Cortex of kidney (tissue), 1 donor: ENCODE measurements around the gene NGB.

ENCODE experiments used
- DNase-seq: peaks from one replicate; lab custom pipeline; 2025; lab: John Stamatoyannopoulos, UW

The NGB gene

DNA sequence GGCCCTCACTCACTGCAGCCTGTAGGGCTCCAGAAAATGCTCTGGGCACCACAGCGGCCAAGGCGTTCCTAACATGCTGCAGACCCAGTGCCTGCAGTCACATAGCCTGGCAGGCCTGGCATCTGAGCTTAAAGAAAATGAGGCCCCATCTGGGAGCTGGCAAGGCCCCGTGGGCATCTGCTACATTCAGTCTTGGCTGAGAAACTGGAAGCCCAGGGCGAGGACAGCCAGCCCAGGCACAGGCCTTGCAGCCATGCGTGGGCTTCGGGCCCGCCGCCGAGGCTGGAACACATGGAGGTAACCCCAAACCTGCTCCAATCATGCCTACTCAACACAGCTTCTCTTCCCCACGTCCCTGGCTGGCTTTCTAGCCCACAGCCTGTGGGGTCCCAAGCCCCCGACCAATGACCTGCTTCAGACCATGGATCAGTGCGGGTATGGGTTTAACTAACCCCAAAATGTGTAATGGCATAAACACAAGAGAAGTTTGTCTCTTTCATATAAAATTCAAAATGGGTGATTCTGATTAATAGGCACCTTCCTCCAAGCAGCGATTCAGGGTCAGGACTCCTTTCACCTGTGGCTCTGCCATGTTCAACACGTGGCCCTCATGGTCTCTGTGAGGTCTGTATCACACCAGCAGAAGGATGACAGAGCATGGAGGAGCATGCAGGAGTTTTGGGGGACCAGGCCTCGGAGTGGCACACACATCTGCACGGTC lies 6.4 kb downstream of the NGB start:
- DNase-seq = no peak

DNA sequence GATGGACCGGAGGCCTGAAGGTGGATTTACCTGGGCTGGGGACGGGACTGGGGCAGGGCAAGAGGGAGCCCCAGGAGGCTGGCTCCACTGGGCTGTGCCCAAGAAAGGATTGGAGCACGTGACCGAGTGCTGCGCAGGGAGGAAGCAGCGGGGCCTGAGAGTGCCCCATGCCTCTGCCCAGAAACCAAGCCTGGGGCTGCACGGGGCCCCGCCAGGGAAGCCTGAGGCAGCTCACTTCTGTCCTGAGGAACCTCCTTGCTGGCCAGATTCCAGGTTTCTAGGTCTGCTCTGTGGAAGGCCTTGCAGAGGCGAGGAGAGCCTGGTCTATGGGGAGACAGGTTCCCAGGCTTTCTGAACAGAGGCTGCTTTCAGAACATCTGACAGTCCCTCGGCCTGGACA lies 10.4 kb downstream of the NGB start:
- no peak for DNase-seq

DNA sequence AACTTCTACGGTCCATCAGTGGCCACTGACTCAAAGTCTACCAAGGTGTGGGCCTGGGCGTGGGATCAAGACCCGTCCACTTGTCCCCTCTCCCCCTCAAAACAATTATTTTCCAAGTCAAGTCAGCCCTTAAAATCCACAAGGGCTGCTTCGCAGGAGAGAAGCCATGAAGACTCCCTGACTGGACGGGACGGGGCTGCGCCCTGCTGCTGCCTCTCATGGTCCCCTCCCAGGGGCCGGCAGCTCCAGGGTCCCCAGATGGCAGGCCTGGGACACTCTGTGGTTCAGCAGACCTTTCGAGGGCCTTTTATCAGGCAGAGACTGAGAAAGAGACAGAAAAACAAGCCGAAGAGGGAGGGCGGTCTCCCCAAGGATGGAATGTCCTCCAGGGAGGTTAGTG lies 10.8 kb downstream of the NGB start:
- no peak for DNase-seq

DNA sequence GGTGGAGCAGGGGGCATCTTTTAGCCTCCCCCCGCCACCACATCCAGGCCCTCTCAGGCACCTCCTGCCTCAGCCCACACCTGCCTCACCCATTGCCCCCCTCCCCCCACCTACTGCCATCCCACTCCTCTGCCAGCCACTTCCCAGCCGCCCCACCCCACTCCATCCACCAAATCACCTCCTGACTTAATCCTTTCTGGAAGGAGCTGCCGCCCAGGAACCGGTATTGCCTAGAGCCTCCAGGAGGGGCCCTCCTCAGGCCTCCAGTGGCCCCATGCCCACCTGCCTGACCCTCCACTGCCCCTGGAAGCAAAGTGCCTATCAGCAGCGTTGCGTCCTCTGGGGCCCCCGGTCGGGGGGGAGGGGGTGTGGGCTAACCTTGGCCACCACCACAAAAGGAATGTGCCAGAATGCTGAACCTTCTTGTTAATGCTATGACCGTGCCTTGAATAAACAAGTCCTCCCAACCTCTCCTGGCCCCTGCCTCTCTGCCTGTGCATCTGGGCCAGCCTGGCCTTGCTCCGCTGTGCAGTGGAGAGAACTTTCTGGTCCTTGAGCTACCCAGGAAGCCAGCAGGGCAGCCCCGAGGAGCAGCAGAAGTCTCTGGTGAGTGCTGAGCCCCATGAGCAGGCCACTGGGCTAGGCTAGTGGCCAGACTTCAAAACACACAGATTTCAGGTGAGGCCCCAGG lies 11.8 kb downstream of the NGB start:
- no peak for DNase-seq

DNA sequence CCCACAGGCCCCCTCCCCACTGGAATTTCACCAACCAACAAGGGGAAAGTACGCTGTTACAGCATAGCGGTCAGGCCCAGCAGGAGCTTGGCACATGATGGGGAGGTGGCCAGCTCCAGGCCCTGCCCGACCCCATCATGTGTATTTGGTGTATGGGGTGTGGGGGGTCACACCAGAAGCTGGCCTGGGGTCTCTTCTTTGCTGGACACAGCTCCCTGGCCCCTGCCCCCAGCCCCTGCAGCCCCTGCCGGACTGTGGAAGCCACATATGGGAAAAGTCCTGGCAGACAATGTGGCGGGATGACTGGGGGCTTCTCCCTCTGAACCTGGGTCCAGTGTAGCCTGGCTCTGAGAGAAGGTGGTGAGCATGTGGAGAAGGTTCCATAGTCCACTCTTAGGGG lies 12.4 kb downstream of the NGB start:
- no peak for DNase-seq

DNA sequence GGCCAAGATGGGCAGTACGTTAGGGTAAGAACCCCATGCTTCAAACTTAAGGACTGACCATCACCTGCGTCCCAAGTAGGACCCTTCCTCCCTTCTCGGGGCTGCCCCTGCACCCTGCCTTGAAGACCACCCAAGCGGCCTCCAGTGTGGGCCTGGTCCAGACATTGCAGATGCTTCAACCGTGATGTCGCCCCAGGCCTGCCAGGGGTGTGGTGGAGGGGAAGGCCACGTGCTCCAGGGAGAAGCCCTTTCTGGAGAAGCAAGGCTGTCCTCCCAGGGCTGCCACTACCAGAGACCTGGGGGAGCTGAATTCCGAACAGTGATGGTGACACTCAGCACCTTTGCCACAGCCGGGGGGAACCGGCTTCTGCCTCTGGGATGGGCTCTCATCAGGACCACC lies 13.3 kb downstream of the NGB start:
- DNase-seq = no peak

DNA sequence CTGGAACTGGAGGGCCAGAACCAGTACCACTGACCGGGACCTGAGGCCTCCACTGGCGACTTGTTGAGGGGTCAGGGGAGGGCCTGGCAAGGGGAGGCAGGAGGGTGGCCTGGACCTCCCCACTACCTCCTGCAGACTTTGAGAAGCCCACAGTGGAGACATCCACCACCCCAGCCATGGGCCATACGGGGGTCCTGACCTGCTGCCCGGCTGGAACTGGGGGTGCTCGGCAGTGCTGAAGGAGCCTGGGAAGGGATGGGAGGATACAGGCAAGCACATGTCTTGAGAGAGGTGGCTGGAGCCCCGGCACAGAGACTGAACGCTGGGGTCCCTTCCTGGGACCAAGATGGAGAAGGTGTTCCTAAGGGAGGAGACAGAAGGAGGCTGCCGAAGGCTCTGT lies 14.3 kb downstream of the NGB start:
- DNase-seq = no peak

DNA sequence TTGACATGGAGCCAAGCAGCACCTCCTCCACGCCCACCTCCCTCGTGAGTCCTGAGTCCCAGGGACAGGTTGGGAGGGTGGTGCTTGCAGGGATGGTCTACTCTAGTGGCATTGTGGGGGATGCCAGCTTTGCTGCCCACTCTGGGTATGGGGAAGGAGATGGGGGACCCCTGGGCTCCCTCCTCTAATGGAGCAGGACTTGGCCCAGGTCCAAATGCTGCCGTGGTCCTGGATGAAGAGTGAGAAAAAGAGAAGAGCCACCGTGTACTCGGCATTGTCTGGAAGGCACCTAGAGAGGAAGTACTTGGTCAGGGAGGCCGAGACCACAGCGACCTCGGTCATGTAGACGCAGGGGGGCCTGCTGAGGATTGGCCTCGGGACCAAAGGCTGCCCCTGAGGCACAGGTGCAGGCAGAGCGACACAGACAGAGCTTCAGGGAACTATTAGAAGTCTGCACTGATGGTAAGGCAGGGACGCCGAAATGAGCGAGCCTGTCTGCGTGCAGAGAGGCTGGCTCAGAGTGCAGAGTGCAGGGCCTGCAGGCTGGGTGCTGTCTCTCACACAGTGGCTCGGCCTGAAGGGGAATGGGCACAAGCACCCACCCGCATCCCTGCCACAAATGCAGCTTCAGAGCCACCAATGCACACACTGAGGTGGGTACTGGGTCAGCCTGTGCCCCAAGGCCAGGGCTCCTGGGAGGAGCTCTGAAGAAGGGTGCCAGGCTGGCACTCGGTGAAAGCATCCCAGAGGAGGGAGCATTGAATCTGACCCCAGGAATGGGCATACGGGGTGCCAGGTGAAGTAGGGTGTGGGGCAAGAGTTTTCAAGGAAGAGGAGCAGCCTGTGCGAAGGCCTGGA lies 17.4 kb downstream of the NGB start:
- no peak for DNase-seq

DNA sequence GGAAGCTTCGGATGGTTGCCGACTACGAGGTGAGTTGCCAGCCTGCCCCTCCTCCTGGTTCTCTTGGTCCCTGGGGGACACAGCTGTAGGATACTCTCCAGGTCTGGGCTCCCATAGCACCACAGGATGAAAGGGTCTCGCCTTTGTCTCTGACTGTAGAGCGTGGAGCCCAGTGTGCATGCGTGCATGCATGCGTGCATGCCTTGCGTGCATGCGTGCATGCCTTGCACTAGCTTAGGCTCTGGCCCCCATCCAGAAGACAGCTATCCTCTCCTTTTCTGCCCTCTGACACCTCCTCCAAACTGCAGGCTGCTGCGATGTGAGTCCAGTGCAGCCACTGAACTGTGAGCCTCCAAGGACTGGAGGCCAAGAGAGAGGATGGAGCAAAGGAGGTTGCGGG lies 19.1 kb downstream of the NGB start:
- DNase-seq = no peak

DNA sequence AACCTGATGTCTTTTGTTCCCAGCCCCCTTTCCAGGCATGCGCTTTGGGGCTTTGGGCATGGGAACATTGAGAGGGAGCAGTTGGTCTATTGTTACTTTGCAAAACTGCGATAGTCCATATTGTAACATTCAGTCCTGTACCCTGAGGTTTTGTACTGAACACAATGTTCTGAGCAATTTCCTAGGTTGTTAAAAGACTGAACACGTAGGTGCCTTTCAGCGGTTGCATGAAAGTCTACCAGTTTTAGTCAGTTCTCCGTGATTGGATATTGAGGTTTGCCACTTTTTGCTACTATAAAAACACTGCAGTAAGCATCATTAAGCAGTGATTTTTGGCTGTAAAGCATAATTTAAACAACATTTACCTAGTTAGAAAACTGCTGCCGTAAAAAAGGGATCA lies 20.1 kb downstream of the NGB start:
- DNase-seq = no peak

DNA sequence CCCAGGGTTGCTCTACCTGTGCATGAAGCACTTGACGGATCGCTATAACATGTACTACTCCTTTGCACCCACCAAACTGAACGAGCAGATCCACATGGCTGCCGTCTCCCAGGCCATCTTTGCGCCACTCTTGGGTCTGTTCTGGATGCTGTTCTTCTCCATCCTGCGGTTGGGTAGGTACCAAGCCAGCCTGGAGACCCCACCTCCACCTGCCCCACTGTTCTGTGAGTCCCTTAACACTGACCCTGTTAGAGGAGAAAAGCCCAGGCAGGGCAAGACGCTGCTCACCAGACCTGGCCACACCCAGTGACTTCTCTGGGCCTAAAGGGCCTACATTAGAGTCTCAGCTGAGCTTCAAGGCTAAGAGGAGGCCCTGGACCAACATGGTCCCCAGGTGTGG lies 21.7 kb downstream of the NGB start:
- no peak for DNase-seq

DNA sequence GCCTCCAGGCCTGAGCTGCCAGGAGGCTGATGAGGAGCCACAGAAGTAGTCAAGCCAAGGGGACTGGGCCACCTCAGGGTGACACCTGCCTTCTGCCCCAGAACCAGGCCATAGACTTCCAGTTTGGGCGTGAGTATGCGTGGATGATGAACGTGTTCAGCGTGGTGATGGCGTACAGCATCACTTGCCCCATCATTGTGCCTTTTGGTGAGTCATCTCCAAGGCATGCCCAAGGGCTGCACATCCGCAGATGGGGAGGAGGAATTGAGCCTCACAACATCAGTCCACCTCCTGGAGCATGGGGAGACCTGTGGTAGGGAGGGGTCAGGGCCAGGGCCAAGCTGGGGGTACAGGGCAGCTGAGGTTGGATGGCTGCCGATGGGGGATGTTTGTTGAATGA lies 22.3 kb downstream of the NGB start:
- DNase-seq = no peak

DNA sequence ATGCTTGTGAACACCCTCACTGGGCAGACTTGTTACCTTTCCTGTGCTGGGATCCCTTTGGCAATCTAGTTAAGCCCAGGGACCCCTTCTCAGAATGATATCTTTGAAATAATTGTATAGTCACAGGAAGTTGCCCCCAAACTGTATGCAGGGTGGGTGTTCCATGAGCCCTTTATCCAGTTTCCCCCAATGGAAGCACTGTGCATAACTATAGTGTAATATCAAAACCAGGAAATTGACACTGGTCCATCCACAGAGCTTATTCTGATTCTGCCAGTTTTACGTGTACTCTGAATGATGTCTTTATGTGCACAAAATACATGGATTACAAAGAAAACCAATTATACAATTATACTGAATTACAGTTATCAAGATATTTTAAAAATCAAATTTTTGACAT lies 24.2 kb downstream of the NGB start:
- DNase-seq = no peak

DNA sequence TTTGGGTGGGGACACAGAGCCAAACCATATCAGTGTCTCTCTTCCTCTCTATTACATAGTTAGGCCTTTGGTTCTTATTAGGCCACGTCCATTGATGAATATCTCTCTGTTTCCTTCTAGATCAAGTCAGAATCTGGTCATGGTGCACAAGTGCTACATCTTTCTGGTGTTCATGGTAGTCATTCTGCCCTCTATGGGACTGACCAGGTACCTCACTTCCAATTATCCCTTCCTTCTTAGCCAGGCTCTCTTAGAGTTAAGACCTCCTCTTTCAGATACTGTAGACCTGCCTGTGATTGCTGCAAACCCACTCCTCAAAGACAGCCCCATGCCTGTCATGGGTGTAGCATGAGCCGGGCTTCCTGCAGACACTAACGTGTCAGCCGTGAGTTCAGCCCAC lies 25.2 kb downstream of the NGB start:
- DNase-seq = no peak

DNA sequence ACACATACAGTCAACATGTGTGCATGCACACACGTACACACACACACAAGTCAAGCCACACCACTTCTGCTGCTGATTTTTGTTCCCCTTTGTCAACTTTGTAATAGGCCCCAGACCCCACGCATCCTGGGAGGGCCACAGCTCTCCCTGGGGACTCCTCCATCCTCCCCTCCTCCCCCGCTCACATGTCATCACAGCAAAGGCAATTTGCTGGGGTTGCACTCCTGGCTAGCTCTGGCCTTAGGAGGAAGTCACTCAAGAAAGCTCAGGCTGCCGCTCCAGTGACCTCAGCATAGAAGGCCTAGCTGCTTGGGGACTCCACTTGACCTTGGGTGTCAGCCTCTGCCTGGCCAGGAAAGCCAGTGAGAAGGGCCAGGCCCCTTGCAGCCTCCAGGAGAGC lies 27.2 kb downstream of the NGB start:
- DNase-seq = no peak

DNA sequence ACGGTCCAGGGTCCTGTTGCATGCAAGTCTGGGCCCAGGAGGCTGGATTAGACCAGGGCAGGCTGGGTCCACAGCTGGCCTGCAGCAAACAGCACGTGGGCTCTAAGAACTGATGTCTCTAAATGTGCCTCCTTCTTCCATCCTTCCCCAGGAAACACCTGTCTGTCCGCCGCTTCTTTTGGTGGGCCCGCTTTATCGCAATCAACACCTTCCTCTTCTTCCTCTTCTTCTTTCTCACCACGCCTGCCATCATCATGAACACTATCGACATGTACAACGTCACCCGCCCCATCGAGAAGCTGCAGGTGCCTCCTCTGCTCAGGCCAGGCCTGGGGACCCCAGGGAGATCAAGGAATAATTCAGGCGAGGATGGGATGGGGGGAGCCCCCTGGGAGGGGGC lies 28.3 kb downstream of the NGB start:
- no peak for DNase-seq

DNA sequence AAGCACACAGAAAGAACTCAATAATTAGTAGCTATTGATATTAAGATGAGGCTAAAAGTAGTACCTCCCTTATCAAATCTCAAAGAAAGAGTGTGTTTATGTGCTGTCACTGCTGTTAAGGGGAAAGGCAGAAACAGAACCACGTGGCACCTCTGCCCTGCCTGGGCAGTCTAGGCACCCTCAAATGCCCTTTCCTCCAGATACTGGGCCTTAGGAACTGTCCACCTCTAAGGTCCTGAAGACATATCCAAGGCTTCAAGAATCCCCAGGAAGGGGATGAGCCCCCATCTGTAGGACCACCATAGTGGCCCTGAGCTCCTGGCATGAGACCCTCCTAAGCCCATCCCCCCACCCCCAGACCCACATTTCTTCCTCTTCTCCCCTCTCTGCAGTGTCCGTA lies 29.1 kb downstream of the NGB start:
- no peak for DNase-seq

DNA sequence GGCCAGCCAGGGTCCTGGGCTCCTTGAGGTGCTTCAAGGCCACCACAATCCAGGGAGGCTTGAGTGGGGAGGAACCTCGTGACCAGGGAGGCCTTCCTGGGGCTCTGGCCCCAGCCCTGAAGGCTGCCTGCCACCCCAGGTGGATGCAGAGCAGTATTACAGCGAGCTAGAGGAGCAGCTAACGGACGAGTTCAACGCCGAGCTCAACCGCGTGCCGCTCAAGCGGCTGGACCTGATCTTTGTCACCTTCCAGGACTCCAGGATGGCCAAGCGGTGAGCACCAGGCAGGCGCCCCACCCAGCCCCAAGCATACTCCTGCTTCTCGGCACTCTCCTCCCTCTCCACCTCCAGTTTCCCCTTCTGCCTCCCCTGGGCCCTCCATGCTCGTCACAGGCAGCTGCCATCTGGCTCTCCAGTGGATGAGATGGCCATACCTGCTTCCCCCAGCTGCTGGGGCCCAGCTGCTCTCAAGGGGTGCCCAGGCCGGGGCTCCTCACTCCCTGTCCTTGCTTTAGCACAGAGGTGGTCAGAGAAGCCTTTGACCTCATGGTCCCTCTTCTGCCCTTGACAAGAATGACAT lies 30.6 kb downstream of the NGB start:
- no peak for DNase-seq

DNA sequence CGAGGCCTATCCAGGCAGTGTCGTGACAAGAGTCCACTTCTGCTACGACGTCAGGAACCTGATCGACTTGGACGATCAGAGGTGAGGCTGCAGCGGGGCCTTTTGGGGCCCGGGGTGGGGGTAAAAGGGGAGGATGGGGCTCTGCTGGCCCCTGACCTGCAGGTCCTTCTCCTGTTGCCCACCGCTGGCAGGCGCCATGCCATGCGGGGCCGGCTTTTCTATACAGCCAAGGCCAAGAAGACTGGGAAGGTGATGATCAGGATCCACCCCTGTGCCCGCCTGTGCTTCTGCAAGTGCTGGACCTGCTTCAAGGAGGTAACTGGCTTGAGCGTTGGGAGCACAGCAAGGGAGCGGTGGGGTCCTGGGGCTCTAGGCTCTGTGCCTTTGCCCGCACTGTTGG lies 31.6 kb downstream of the NGB start:
- DNase-seq = no peak

DNA sequence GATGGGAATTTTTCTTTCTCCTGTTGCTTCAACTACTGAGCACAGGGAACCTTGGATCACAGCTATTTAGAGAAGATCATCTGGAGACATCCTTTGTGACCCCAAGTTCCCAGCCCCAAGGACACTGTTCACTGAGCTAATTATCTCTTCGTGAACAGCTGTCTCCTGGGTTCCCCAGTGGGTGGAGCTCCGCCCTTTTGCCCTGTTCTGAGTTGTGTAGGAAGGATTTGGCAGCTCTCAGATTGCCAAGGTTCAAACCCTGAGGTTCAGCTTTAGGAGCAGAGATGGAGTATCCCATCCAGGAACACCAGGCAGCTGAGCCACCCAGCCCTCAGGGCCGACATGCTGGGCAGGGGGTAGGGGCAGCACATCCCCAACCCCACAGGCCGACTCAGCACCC lies 32.0 kb downstream of the NGB start:
- DNase-seq = no peak

DNA sequence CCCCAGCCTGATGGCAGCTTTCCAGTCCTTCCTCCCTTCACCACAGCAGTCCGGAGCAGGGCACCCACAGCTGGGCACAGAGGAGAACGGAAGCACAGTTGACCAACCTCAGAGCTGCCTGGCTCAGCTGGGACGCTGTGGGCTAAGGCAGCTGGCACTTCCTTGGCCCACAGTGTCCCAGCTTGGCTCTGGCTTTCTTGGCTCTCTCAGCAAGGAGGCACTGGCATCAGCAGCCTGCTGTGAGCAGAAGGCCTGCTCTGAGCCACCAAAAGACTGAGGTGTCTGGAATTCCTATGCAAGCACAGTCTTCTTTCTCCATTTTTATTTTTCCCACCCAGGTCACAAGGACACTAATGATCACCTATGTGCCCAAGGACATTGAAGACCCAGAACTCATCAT lies 32.6 kb downstream of the NGB start:
- DNase-seq = no peak

DNA sequence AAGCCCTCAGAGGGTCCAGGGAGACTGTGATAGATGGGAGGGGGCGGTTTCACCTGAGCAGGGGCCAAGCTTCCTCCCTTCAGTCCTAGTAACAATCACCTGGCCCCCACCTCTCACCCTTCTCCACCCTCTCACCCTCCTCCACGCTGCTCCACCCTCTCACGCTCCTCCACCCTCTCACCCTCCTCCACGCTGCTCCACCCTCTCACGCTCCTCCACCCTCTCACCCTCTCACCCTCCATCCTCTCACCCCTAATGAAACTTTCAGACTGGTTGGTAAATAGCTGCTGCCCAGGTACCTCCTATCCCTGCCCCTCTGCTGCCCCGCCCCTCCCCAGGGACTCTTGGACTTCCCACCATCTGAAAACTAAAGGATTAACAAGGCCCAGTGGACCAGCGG lies 34.2 kb downstream of the NGB start:
- DNase-seq = no peak

DNA sequence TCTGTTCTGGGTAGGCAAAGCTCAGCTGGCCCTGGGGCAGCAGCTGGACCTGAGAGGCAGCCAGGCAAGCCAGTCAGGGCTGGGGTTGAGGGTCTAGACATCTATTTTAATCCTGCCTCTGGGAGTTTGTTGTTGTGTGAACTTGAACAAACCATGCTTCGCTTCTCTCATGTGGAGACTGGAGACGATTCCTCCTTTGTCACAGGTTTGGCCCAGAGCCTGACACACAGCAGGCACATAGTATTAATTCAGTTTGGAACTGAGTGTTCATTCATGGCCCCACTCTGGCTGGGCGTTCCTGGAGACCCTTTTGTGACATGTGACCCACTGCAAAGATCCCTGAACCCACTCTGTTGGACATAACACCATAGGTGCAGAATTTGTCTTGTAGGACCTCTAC lies 39.3 kb downstream of the NGB start:
- no peak for DNase-seq
